ENCODE measurements around the gene RPS15.
"Not testable (repeated sequence)": the region's sequence is repeated elsewhere in the genome, so short reads cannot be mapped to it uniquely, and the experiment has no call there.

Gene RPS15

GRCh38 chr19:1471010-1471514 is 32.9 kb downstream of the RPS15 start:
- no peak for DNase-seq

GRCh38 chr19:1471515-1472160 is 33.4 kb downstream of the RPS15 start:
- DNase-seq = no peak

- no peak for DNase-seq
Observed at GRCh38 chr19:1472231-1473084, 34.3 kb downstream of the RPS15 start.

- DNase-seq = no peak
Observed at GRCh38 chr19:1473085-1473851, 35.1 kb downstream of the RPS15 start.

- no peak for DNase-seq
Observed at GRCh38 chr19:1474011-1474764, 36.0 kb downstream of the RPS15 start.

GRCh38 chr19:1474765-1475351 is 36.7 kb downstream of the RPS15 start:
- no peak for DNase-seq

- DNase-seq = no peak
Observed at GRCh38 chr19:1475751-1476437, 37.7 kb downstream of the RPS15 start.

- not testable (repeated sequence) for DNase-seq
Observed at GRCh38 chr19:1477056-1477455, 38.9 kb downstream of the RPS15 start.

- peak; percentile 79 for DNase-seq
Observed at GRCh38 chr19:1478934-1479707, 40.9 kb downstream of the RPS15 start, which contains the start of gene C19orf25. C19orf25 (minus strand) TSS chr19:1479215; CDS start chr19:1478903, 312 bp downstream.

GRCh38 chr19:1481224-1481892 is 43.2 kb downstream of the RPS15 start:
- DNase-seq = no peak

GRCh38 chr19:1481893-1482360 is 43.7 kb downstream of the RPS15 start:
- no peak for DNase-seq

GRCh38 chr19:1482361-1483130 is 44.4 kb downstream of the RPS15 start:
- DNase-seq = no peak

GRCh38 chr19:1483131-1483978 is 45.2 kb downstream of the RPS15 start:
- no peak for DNase-seq

GRCh38 chr19:1483979-1484428 is 45.8 kb downstream of the RPS15 start:
- DNase-seq = no peak

- DNase-seq = no peak
Observed at GRCh38 chr19:1486720-1487575, 48.8 kb downstream of the RPS15 start.

- no peak for DNase-seq
Observed at GRCh38 chr19:1487576-1488281, 49.5 kb downstream of the RPS15 start.
